HG02840 (cell line): Measurements from ENCODE around the gene ZNF280A.
A peak's percentile ranks its signal among the peaks of the same experiment; 100 is the strongest.
"Not testable (repeated sequence)": the region's sequence is repeated elsewhere in the genome, so short reads cannot be mapped to it uniquely, and the experiment has no call there.

Source experiments
- ATAC-seq: cut with Tn5 transposase; IDR thresholded peaks from one replicate; pipeline ENCODE4 v1.9.1; 2021; ENCODE audit warnings: mild to moderate bottlenecking, moderate library complexity, moderate number of reproducible peaks; ENCODE audit not compliant: unreplicated experiment, low FRiP score

Gene ZNF280A

DNA sequence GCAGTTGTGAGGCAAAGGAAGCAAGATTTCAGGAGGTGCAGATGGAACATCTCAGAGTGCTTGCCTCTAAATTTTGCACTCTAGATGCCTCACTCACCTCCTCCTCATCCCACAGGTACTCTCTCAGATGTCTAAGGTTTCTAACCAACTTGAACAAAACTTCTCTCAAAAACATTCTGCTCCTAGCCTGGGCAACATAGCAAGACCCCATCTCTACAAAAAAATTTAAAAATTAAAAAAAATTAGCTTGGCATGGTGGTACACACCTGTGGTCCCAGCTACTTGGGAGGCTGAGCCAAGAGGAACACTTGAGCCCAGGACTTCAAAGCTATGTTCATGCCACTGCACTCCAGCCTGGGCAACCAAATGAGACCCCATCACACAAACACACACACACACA is 4.2 kb downstream of the ZNF280A start:
- no peak for ATAC-seq

DNA sequence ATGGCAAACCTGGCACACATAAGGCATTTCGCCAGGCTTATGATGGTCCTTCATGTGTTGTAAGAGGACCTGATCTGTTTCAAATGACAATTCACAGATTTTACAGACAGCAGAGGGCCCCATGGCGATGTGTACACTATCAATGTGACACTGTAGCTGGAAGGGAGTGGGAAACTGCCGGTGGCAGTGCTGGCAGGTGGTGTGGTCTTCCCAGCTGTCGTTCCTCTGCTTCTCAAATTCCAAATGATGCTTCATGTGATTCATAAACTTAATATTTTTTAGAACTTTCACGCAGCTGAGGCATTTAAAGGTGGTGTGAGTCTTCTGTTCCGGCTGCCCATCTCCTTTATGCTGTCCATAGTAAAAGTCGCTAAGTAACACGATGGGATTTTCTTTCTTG is 5.6 kb downstream of the ZNF280A start:
- not testable (repeated sequence) for ATAC-seq

DNA sequence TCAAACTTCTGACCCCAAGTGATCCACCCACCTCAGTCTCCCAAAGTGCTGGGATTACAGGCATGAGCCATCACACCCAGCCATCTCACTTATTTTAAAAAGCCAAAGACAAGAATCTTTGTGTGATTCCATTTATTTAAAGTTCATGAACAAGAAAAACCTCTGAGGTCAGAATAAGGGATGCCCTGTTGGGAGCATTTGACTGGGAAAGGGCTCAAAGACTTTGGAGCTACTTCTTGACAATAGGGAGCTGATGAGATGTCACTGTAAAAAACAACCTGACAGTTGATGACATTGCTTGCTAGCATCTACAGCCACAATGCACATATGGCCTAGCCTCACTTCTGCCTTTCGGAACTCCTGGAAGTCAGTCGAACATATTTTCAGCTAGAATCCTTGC is 6.5 kb downstream of the ZNF280A start:
- no peak for ATAC-seq

DNA sequence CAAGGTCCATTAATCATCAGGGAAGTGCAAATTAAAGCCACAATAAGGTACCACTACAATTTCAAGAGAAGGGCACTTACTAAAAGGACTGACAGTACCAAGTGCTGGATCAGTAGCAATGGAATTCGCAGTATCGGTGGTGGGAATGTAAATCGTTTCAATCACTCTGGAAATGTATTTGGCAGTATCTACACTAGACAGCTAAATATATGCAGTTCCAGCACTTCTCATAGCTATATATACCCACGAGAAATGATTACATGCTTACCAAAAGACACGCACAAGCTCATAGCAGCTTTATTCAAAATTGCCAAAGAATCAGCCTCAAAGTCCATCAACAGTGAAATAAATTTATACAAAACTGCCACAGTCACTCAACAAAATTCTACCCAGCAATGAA is 7.1 kb downstream of the ZNF280A start:
- no peak for ATAC-seq

DNA sequence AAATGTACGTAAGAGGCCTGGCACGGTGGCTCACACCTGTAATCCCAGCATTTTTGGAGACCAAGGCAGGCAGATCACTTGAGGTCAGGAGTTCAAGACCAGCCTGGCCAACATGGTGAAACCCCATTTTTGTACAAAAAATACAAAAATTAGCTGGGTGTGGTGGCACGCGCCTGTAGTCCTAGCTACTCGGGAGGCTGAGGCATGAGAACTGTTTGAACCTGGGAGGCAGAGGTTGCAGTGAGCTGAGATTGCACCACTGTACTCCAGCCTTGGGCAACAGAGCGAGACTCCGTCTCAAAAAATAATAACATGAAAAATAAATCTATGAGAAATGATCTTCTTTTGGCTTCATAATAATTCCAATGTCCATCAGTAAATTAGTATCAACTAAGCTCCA is 9.2 kb downstream of the ZNF280A start:
- not testable (repeated sequence) for ATAC-seq

DNA sequence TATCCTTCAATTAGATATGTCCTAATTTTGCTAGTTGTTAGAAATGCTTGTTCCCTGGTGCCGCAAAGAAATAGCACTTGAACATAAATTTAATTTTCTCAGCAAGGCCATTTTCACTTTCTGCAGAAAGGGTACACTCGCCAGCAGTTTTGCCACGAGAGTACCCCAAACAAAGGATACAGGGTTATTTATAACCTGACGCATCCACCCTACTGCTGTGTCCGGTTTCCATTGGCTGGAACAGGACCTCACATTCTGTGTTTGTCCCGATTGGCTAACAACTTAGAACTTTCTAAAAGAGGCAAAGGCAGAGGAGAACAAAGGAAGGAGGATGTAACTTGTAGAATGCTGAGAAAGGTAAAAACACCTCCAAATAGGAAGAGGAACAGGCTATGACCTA is 10.2 kb downstream of the ZNF280A start:
- not testable (repeated sequence) for ATAC-seq

DNA sequence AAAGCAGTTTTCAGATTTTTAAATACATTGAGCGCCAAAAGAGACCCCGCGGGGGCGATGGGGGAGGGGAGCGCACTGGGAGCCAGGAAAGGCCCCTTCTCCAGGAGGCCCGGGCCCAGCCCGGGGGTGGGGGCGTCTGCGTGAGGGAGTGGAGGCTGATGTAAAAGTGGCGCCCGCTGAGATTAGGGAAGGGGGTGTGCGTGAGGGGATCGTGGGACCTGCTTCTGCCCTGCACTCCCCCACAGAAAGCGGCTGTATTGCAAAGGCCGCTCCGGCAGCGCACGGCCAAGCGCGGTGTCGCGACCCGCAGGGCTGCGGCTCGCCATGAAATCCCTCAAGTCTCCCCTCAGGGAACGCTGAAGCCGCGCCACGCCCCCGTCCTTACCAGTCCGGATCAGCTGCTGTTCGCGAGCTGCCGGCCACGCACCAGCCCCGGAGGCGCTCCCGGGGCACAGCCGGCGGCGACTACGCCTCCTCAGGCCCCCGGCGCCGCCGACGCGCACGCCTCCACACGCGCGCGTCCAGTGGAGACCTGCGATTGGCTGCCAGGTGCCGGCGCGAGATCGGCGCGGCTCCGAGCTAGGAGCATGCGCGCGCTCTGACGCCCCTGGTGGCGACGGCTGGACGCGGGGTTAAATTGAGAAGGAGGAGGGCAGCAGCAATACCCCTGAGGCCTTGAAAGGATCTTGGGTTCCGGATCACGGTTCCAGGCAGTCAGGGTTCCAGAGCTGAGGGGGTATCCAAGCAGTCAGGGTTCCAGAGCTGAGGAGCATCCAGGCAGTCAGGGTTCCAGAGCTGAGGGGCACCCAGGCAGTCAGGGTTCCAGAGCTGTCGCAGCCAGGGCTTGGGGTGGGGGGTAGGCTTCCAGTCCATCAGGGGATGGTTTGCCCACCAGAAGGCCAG is 11.5 kb downstream of the ZNF280A start, which contains the start of gene ZNF280B:
ZNF280B (minus strand) TSS at position 469 of the 903 bp plus-strand sequence. CDS start 19,344 bp downstream, outside the sequence.
- ATAC-seq, result peak; percentile 78

DNA sequence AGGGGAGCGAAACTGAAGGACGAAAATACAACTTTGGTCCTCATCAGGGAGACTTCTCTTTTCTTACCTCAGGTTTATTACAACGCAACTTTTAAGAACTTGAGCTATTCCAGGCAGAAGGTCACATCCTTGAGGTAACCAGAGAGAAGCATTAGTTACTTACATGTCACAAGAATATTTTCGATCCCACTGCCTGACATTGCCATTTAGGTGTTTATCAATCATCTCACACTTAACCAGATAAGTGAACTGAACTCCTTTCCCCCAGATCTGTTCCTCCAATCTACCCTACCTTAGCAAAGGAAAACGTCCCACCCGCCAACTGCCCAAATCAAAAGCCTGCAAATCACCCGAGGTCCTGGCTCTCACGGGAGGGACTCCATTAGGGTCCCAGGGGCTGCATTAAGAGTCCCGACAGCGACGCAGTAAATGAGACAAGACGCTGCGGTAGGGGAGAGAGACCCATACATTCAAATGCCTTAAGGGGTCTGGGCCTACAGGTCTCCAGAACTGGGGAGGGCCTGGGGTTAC is 12.3 kb downstream of the ZNF280A start:
- no peak for ATAC-seq

DNA sequence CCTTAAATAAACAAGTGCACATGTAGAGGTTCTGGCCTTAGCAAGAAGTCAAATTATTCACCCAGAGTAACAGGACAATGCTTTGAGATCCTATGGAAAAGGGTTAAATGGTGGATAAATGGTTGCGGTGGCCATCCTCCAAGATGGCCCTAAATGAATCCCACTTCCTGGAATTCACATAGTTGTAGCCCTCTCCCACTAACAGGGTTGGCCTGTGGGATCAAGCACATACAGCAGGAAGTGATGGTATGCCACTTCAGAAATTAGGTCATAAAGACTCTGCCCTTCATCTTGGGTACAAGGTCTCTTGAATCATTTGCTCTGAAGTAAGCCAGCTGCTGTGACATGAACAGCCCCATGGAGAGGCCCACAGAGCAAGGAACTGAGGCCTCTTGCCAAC is 13.3 kb downstream of the ZNF280A start:
- ATAC-seq, result no peak

DNA sequence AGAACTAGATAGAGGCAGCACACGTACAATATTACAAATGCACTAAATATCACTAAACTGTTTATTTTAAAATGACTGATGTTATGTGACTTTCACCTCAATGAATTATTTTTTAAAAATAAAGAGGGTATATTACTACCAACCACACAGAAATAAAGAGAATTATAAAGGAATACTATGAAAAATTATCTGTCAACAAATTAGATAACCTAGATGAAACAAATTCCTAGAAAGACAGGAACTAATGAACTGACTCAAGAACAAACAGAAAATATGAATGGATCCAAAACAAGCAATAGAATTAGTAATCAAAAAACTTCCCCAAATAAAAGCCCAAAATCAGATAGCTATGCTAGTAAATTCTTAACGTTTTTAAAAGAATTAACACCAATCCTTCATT is 21.8 kb downstream of the ZNF280A start:
- ATAC-seq, result no peak

DNA sequence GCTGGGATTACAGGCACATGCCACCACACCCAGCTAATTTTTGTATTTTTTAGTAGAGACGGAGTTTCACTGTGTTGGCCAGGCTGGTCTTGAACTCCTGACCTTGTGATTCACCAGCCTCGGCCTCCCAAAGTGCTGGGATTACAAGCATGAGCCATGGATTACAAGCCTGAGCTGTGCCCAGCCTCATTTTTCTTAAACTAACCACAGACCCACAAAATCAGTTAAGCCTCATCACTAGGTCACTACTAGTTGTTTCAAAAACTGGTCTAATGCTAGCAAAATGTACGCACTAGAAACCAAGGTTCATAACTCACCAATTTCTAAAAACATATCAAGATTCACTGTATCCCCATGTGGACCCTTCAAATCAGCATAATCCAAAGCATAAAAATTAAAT is 28.5 kb downstream of the ZNF280A start:
- ATAC-seq, result not testable (repeated sequence)

DNA sequence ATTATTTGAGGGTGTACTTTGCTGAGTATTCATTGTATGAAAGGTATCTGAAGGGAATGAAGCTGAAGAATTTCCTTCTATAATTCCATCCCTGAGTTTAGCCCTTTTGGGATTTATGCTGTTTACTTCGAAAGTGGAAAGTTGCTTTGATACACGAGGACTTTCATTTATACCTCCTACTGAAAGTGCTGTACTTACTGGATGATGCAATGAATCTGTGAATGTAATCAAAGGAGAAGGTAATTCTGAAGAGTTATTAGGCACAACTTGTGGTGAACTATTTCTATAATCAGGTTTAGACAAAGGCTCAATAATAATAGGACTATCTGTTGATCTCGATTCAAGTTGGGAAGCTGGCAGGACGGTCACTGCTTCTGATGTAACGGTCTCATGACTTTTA is 31.3 kb downstream of the ZNF280A start:
- no peak for ATAC-seq

DNA sequence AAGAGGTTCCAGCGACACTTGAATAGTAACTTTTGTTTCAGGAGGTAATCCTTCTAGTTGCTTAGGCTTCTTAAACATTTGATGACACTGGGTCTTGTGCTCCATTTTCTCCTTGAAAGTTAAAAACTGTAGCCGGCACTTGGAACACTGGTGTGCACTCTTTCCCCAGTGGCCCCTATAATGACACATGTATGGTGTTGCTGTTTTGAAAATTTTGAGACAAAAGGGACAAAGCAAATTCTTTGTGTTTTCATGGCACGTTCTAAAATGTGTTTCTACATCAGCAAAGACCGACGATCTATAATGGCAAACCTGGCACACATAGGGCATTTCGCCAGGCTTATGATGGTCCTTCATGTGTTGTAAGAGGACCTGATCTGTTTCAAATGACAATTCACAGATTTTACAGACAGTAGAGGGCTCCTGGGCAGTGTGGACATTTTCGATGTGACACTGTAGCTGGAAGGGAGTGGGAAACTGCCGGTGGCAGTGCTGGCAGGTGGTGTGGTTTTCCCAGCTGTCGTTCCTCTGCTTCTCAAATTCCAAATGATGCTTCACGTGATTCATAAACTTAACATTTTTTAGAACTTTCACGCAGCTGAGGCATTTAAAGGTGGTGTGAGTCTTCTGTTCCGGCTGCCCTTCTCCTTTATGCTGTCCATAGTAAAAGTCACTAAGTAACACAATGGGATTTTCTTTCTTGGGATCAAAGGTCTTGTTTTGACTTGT is 32.0 kb downstream of the ZNF280A start:
- ATAC-seq, result no peak

DNA sequence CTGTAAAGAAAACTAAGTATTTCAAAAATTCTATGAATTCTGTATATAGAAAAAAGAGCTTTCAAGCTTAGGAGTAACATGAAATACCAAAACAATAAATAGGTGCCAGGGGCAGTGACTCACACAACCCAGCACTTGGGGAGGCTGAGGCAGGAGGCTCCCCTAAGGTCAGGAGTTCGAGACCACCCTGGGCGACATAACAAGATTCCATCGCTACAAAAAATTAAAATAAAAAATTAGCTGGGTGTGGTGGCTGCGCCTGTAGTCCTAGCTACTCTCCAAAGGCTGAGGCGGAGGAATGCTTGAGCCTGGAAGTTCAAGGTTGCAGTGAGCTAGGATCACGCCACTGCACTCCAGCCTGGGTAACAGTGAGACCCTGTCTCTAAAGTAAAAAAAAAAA is 33.0 kb downstream of the ZNF280A start:
- ATAC-seq, result no peak

DNA sequence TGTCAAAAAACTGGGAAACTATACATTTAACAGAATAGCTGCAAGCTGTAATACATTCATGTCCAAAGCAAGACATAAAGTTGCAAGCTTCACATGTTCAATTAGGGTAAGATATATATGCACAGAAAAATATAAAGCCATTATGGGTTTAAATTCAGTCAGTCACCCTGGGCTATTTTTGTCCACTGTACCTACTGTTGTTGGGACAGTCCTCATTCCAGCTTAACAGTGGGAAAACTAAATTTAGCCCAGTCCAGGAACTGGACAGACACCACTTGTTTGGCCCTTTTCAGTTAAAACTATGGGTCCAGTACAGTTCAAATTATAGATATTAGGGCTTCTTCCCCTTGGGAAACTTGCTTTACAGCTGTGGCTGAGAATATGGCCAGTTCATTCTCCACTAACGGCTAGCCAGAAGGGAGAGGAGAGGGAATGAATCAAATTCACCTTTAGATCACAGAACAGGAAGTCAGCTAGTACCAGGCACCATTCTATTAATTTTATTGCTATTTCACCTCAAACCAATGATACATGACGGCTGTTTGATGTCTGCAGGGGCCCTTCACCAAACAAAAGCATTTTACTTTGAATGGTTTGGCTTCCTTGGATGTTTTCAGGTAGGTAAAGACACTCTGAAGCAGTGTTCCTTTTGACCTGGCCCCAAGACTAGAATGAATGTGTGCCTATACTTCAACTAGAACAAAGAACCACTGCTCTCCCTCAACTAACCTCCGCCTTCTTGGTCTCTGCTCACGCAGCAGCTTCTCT is 33.8 kb downstream of the ZNF280A start:
- no peak for ATAC-seq

DNA sequence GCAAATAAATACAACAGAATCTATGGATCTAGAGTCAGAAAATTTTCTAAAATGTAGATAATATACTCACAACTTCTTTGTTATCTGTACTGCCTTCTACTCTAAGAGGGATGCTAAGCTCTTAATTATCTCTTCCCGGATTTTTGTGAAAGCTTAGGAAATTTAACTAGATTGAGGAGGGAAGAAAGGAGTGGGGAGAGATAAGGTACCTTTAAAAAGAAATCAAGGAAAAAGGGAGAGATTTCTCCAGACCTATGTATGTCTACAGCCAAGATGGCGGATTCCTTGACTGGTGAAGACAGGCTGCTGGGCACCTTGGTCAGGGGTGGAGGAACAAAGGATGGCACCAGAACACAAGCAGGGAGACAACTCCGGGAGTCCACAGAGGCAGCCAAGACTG is 34.5 kb downstream of the ZNF280A start:
- ATAC-seq, result no peak

DNA sequence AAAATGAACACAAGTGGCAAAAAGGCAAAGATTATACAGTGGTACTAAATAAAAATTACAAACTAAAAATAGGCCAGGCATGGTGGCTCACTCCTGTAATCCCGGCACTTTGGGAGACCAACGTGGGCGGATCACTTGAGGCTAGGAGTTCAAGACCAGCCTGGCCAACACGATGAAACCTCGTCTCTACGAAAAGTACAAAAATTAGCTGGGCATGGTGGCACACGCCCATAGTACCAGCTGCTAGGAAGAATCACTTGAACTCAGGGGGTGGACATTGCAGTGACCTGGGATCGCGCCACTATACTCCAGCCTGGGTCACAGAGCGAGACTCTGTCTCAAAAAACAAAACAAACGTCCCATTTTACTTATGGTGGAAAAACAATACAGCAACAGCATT is 36.0 kb downstream of the ZNF280A start:
- no peak for ATAC-seq

DNA sequence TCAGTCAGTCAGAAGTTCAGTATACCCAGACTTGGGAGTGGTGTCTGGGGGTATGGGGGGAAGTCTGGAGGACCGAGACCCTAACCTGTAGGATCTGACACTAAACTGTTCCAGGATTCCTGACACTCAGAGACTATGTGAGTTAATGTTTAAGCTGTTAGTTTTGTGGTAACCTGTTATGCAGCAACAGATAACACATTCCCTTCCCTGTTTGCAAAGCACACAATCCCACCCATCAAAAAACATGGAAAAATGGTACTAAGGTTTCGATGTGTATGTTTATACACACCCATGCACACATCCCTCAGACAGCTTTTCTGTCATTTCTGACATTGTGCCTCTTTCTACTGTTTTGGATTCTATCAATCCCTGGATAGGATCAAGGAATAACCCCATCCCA is 39.1 kb downstream of the ZNF280A start:
- no peak for ATAC-seq

DNA sequence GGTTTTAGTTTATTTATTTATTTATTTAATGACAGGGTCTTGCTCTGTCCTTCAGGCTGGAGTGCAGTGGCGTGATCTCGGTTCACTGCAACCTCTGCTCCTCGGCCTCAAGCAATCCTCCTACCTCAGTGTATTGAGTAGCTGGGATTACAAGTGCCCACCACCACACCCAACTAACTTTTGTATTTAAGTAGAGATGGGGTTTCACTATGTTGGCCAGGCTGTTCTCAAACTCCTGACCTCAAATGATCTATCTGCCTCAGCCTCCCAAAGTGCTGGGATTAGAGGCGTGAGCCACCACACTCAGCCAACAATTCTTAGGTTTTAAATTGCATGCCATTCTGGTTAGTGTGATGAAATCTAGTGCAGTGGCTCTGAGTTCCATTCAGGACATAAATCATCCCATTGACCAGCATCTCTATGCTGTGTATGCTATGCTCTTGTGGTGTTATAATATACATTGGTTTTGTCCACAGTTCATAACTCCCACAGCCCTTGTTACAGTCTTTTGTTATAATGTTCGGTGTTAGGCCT is 40.0 kb downstream of the ZNF280A start:
- ATAC-seq, result no peak

DNA sequence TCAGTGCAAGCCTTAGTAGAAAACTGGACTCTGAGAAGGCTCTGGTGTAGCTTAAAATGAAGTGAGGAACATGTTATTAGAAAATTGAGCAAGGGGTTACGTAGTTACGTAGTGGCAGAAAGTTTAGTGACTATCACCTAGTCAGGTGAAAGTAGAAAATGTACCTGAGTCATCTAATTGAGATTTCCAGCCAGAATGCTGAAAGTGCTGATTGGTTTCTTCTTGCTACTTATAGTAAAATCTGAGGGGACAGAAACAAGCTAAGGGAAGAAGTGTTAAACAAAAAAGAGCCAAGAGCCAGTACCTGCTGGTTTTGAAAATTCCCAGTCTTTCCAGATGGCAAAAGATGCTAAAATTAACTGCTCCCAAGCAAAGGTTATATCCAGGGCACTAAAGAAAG is 41.0 kb downstream of the ZNF280A start:
- ATAC-seq, result no peak
